Astrocyte (in vitro differentiated cells and primary cell): ENCODE measurements around the gene TMEM204.

Experiments
- EZH2 ChIP-seq: IDR thresholded peaks from 2 replicates; pipeline ENCODE4 v1.6.1; 2012; ENCODE audit warnings: mild to moderate bottlenecking, low read length, inconsistent platforms; ENCODE audit not compliant: insufficient read depth
- TF ChIP-seq, protein P1 (sequence below): IDR thresholded peaks from 2 replicates; pipeline ENCODE4 v1.5.1; 2011; ENCODE audit warnings: low read depth, mild to moderate bottlenecking, inconsistent platforms, low read length, moderate library complexity; ENCODE audit not compliant: insufficient read depth

DNA sequence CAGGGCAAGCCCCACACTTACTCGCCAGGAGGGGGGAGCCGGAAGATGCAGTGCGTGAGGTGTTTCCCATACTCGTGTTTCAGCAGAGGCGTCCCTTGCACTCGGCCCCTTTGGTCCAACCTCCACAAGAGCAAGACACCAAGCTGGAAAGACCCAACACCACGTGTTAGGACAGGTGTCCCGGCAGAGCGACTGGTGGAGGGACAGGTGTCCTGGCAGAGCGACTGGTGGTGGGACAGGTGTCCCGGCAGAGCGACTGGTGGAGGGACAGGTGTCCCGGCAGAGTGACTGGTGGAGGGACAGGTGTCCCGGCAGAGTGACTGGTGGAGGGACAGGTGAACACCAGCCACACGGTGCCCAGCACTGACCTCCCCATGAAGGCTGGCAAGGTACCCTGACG lies 59.0 kb downstream of the TMEM204 start:
- TF ChIP-seq EZH2: no peak
- TF ChIP-seq, protein P1, sequence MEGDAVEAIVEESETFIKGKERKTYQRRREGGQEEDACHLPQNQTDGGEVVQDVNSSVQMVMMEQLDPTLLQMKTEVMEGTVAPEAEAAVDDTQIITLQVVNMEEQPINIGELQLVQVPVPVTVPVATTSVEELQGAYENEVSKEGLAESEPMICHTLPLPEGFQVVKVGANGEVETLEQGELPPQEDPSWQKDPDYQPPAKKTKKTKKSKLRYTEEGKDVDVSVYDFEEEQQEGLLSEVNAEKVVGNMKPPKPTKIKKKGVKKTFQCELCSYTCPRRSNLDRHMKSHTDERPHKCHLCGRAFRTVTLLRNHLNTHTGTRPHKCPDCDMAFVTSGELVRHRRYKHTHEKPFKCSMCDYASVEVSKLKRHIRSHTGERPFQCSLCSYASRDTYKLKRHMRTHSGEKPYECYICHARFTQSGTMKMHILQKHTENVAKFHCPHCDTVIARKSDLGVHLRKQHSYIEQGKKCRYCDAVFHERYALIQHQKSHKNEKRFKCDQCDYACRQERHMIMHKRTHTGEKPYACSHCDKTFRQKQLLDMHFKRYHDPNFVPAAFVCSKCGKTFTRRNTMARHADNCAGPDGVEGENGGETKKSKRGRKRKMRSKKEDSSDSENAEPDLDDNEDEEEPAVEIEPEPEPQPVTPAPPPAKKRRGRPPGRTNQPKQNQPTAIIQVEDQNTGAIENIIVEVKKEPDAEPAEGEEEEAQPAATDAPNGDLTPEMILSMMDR: no peak
